Suprapubic skin (tissue), 3 donors: ENCODE results near the gene FTCDNL1.

Source experiments
- CTCF ChIP-seq, 2 donors: fragments of 200-600 bp in 1 of 2; fragments of 450-650 bp in 1 of 2; sonication (generic) in 1 of 2; IDR thresholded peaks; one replicate each; pipeline ENCODE4 v1.5.1; 2016 to 2019; ENCODE audit warnings: antibody characterized with exemption in 2 of 2, mild to moderate bottlenecking in 1 of 2, moderate library complexity in 1 of 2
- POLR2AphosphoS5 ChIP-seq, 3 donors: sonication (generic); formaldehyde crosslinking; IDR thresholded peaks; one replicate each; pipeline ENCODE4 v1.6.1; 2017; ENCODE audit warnings: antibody characterized with exemption in 3 of 3

- TF ChIP-seq CTCF (IDR thresholded peaks at IDR 0.05): no peak
- TF ChIP-seq POLR2AphosphoS5 (IDR thresholded peaks at IDR 0.05): no peak
Observed at GRCh38 chr2:199869227-199869541, 18.2 kb upstream of the FTCDNL1 start.
